DOHH2 (cell line): ENCODE measurements around the gene DGKE.

Source experiments
- H3F3A ChIP-seq: fragments of 200-600 bp; sonication (generic), shearing (Covaris generic); 2 replicates; pipeline ENCODE4 v1.6.0; 2016; ENCODE audit warnings: antibody characterized with exemption, mild to moderate bottlenecking; ENCODE audit not compliant: control insufficient read depth, insufficient read depth
- H3K27ac ChIP-seq: fragments of 200-600 bp; sonication (generic); 2 replicates; pipeline ENCODE4 v1.5.1; 2014; ENCODE audit warnings: low read depth, mild to moderate bottlenecking, low read length, moderate library complexity
- H3K27me3 ChIP-seq: fragments of 200-600 bp; sonication (generic); 2 replicates; pipeline ENCODE4 v1.6.1; 2014; ENCODE audit warnings: mild to moderate bottlenecking, low read length, mixed read lengths; ENCODE audit not compliant: control insufficient read depth
- H3K36me3 ChIP-seq: fragments of 200-600 bp; sonication (generic); 2 replicates; pipeline ENCODE4 v1.6.1; 2014; ENCODE audit warnings: mild to moderate bottlenecking, low read length, moderate library complexity, mixed read lengths; ENCODE audit not compliant: control insufficient read depth
- H3K4me1 ChIP-seq: fragments of 200-600 bp; sonication (generic); 2 replicates; pipeline ENCODE4 v1.6.1; 2014; ENCODE audit warnings: mild to moderate bottlenecking, low read length, mixed read lengths; ENCODE audit not compliant: control insufficient read depth
- H3K4me2 ChIP-seq: fragments of 200-600 bp; sonication (generic); 2 replicates; pipeline ENCODE4 v1.6.0; 2014; ENCODE audit warnings: mild to moderate bottlenecking, low read length, moderate library complexity
- H3K4me3 ChIP-seq: fragments of 200-600 bp; sonication (generic); 2 replicates; pipeline ENCODE4 v1.5.1; 2014; ENCODE audit warnings: mild to moderate bottlenecking, low read length, mixed read lengths
- H3K79me2 ChIP-seq: fragments of 200-600 bp; sonication (generic); 2 replicates; pipeline ENCODE4 v1.6.1; 2014; ENCODE audit warnings: mild to moderate bottlenecking, low read length, mixed read lengths; ENCODE audit not compliant: control insufficient read depth
- H3K9me2 ChIP-seq: fragments of 200-600 bp; sonication (generic); replicated peaks from 2 replicates; pipeline ENCODE4 v1.6.1; 2014; ENCODE audit warnings: mild to moderate bottlenecking, low read length, mixed read lengths; ENCODE audit not compliant: control insufficient read depth
- H3K9me3 ChIP-seq: fragments of 200-600 bp; sonication (generic); 2 replicates; pipeline ENCODE4 v1.6.1; 2014; ENCODE audit warnings: antibody characterized with exemption, low read length, mixed read lengths; ENCODE audit not compliant: control insufficient read depth, insufficient read depth
- H4K20me1 ChIP-seq: fragments of 200-600 bp; sonication (generic); 2 replicates; pipeline ENCODE4 v1.6.0; 2014; ENCODE audit warnings: low read depth, mild to moderate bottlenecking, antibody characterized with exemption, low read length, moderate library complexity; ENCODE audit not compliant: control insufficient read depth, insufficient read depth
- CTCF ChIP-seq: fragments of 200-600 bp; sonication (generic); IDR thresholded peaks from one replicate; pipeline ENCODE4 v1.5.1; 2014; ENCODE audit warnings: antibody characterized with exemption, mild to moderate bottlenecking, low read depth, low read length; ENCODE audit not compliant: poor library complexity, severe bottlenecking
- EZH2phosphoT487 ChIP-seq: fragments of 200-600 bp; sonication (generic); IDR thresholded peaks from 2 replicates; pipeline ENCODE4 v1.6.1; 2017; ENCODE audit warnings: borderline replicate concordance, mild to moderate bottlenecking, antibody characterized with exemption, low read length, moderate library complexity, mixed read lengths

The DGKE gene

GRCh38 chr17:56892333-56892732 lies 58.4 kb downstream of the DGKE start:
- H3K9me2 ChIP-seq: no peaks in the 10 kb centered on the region
- no peak for TF ChIP-seq CTCF
- TF ChIP-seq EZH2phosphoT487: no peak
- H4K20me1 ChIP-seq: peaks cover 5% of the 10 kb centered on the region

GRCh38 chr17:56893503-56893902 lies 59.6 kb downstream of the DGKE start:
- no peak overlapping the region for H3K4me2 ChIP-seq
- no peaks in the 10 kb centered on the region for H3K9me2 ChIP-seq
- no peaks in the 10 kb centered on the region for H3K9me3 ChIP-seq
- TF ChIP-seq EZH2phosphoT487: no peak
- peaks cover 93% of the 10 kb centered on the region for H3K36me3 ChIP-seq
- peaks cover 18% of the 10 kb centered on the region for H3F3A ChIP-seq
- no peak overlapping the region for H3K4me3 ChIP-seq
- peaks cover 30% of the 10 kb centered on the region for H3K4me1 ChIP-seq
- no peaks in the 10 kb centered on the region for H3K79me2 ChIP-seq
- H4K20me1 ChIP-seq: peaks cover 15% of the 10 kb centered on the region
- H3K27me3 ChIP-seq: no peaks in the 10 kb centered on the region
- H3K27ac ChIP-seq: no peak overlapping the region

More at GRCh38 chr17:56892333-56892732, 58.4 kb downstream of the DGKE start:
- Histone ChIP-seq H3K4me1 (peaks cover 19% of the 10 kb centered on the region), H3K79me2 (no peaks in the 10 kb centered on the region), H3K36me3 (peaks cover 90% of the 10 kb centered on the region), H3K27me3 (no peaks in the 10 kb centered on the region), H3K4me2 (no peak overlapping the region), H3F3A (peaks cover 8% of the 10 kb centered on the region; the same call in 1 of the 2 replicates), H3K4me3 (no peak overlapping the region), H3K9me3 (no peaks in the 10 kb centered on the region; the same call in 1 of the 2 replicates), H3K27ac (no peak overlapping the region)

- Histone ChIP-seq H3K9me3 (no peaks in the 10 kb centered on the region), H3F3A (peaks cover 20% of the 10 kb centered on the region), H3K9me2 (no peaks in the 10 kb centered on the region), H3K27me3 (no peaks in the 10 kb centered on the region), H3K4me1 (peaks cover 35% of the 10 kb centered on the region), H3K4me2 (no peak overlapping the region), H3K4me3 (no peak overlapping the region), H3K27ac (no peak overlapping the region), H4K20me1 (peaks cover 13% of the 10 kb centered on the region), H3K36me3 (peaks cover 91% of the 10 kb centered on the region), H3K79me2 (no peaks in the 10 kb centered on the region)
- TF ChIP-seq CTCF (no peak), EZH2phosphoT487 (no peak)
Measured at GRCh38 chr17:56894859-56895455, 61.0 kb downstream of the DGKE start.

GRCh38 chr17:56896217-56896967 lies 62.4 kb downstream of the DGKE start:
- peaks cover 45% of the 10 kb centered on the region for H3K4me1 ChIP-seq
- H3K4me3 ChIP-seq: peak overlapping the region; percentile 59
- H3F3A ChIP-seq: peaks cover 20% of the 10 kb centered on the region
- TF ChIP-seq EZH2phosphoT487: no peak
- no peak for TF ChIP-seq CTCF
- no peaks in the 10 kb centered on the region for H3K9me2 ChIP-seq
- peak overlapping the region; percentile 64 for H3K27ac ChIP-seq
- peaks cover 13% of the 10 kb centered on the region for H4K20me1 ChIP-seq
- no peaks in the 10 kb centered on the region for H3K79me2 ChIP-seq
- H3K4me2 ChIP-seq: peak overlapping the region; percentile 86
- peaks cover 90% of the 10 kb centered on the region for H3K36me3 ChIP-seq
- H3K27me3 ChIP-seq: no peaks in the 10 kb centered on the region
- H3K9me3 ChIP-seq: no peaks in the 10 kb centered on the region
